ENCODE measurements around the gene GRAMD2A. TPM values are rescaled to one million over a fixed set of nuclear protein-coding genes. Genes with fewer than 3 reads are reported as not detected.

Gene GRAMD2A
- total and polyA plus RNA-seq, 2 experiments from 2014 or later: 0.70 to 2.8 TPM

GRCh38 chr15:72176743-72177142 is 20.8 kb downstream of the GRAMD2A start:
- no peaks in the 10 kb centered on the region for H3F3A ChIP-seq (replicated peaks; ENCODE audit: low read depth)
- DNase-seq (ENCODE audit: low spot score): no peak
- Mint-ChIP-seq H3K27ac (no peak overlapping the region), H3K36me3 (ENCODE audit: low read depth) (no peaks in the 10 kb centered on the region), H3K9me3 (no peaks in the 10 kb centered on the region; the same call in 2 of the 3 replicates), H3K4me3 (no peak overlapping the region), H3K27me3 (ENCODE audit: insufficient read depth, low read depth, poor library complexity) (peaks cover 7% of the 10 kb centered on the region), H3K4me1 (peaks cover 23% of the 10 kb centered on the region)
- H3K36me3 ChIP-seq (ENCODE audit: insufficient read depth): no peaks in the 10 kb centered on the region
- H3K4me2 ChIP-seq: no peak overlapping the region
- H3K27me3 ChIP-seq (ENCODE audit: insufficient read depth): no peaks in the 10 kb centered on the region
- no peak for TF ChIP-seq EZH2phosphoT487 (IDR thresholded peaks at IDR 0.05; ENCODE audit: unreplicated experiment)
- TF ChIP-seq REST (IDR thresholded peaks at IDR 0.05; ENCODE audit: unreplicated experiment): no peak
- TF ChIP-seq POLR2AphosphoS5 (IDR thresholded peaks at IDR 0.05; ENCODE audit: low read depth): no peak
- no peak for TF ChIP-seq ZNF331 (CRISPR knock-in tag; IDR thresholded peaks at IDR 0.05; ENCODE audit: low read depth)
- TF ChIP-seq ETS1 (IDR thresholded peaks at IDR 0.05): no peak
- TF ChIP-seq JUNB (IDR thresholded peaks at IDR 0.05; ENCODE audit: unreplicated experiment): no peak
- no peak for TF ChIP-seq EZH2 (IDR thresholded peaks at IDR 0.05; ENCODE audit: low read depth, unreplicated experiment)
- H3K4me1 ChIP-seq (ENCODE audit: insufficient read depth): no peaks in the 10 kb centered on the region
- H3K27ac ChIP-seq (ENCODE audit: low read depth): no peak overlapping the region
- ATAC-seq: no peak
- no peak overlapping the region for H3K4me3 ChIP-seq
- H4K20me1 ChIP-seq (replicated peaks; ENCODE audit: insufficient read depth): no peaks in the 10 kb centered on the region
- H2AFZ ChIP-seq: no peak overlapping the region
- H3K9me2 ChIP-seq (ENCODE audit: insufficient read depth): no peaks in the 10 kb centered on the region
- H3K79me2 ChIP-seq (replicated peaks; ENCODE audit: insufficient read depth): no peaks in the 10 kb centered on the region

DNA sequence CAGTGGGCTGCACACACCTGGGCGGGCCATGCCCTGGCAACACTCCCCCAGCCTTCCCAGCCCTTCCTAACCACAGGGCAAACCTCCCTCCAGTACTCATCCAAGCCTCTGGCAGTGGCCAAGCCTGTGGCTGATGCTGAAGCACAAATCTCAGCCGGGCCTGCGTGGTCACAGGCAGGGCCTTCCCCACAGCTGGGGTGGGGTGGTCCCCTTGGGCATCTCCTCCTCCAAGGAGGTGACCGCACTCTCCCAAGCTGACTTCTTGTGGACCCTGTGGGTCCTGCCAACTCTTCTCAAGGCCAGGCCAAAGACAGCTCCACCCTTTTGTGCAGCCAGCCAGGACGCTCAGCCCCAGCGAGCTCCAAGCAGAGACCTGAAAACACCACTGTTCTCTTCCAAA is 21.4 kb downstream of the GRAMD2A start:
- DNase-seq (ENCODE audit: low spot score): no peak
- H4K20me1 ChIP-seq (replicated peaks; ENCODE audit: insufficient read depth): no peaks in the 10 kb centered on the region
- no peaks in the 10 kb centered on the region for H3F3A ChIP-seq (replicated peaks; ENCODE audit: low read depth)
- Mint-ChIP-seq H3K27ac (no peak overlapping the region), H3K27me3 (ENCODE audit: insufficient read depth, low read depth, poor library complexity) (peaks cover 7% of the 10 kb centered on the region), H3K36me3 (ENCODE audit: low read depth) (no peaks in the 10 kb centered on the region), H3K4me1 (peaks cover 23% of the 10 kb centered on the region), H3K4me3 (no peak overlapping the region), H3K9me3 (no peaks in the 10 kb centered on the region; the same call in 2 of the 3 replicates)
- H3K9me2 ChIP-seq (ENCODE audit: insufficient read depth): no peaks in the 10 kb centered on the region
- H2AFZ ChIP-seq: no peak overlapping the region
- no peak overlapping the region for H3K4me3 ChIP-seq
- TF ChIP-seq NANOG (IDR thresholded peaks at IDR 0.05; ENCODE audit: borderline replicate concordance) (no peak), CREB1 (CRISPR knock-in tag; IDR thresholded peaks at IDR 0.05; ENCODE audit: low read depth) (no peak), JUNB (IDR thresholded peaks at IDR 0.05; ENCODE audit: unreplicated experiment) (no peak), ZNF331 (CRISPR knock-in tag; IDR thresholded peaks at IDR 0.05; ENCODE audit: low read depth) (no peak), POLR2AphosphoS5 (IDR thresholded peaks at IDR 0.05; ENCODE audit: low read depth) (no peak), ZNF114 (CRISPR knock-in tag; IDR thresholded peaks at IDR 0.05) (no peak)
- TF ChIP-seq, protein P1, sequence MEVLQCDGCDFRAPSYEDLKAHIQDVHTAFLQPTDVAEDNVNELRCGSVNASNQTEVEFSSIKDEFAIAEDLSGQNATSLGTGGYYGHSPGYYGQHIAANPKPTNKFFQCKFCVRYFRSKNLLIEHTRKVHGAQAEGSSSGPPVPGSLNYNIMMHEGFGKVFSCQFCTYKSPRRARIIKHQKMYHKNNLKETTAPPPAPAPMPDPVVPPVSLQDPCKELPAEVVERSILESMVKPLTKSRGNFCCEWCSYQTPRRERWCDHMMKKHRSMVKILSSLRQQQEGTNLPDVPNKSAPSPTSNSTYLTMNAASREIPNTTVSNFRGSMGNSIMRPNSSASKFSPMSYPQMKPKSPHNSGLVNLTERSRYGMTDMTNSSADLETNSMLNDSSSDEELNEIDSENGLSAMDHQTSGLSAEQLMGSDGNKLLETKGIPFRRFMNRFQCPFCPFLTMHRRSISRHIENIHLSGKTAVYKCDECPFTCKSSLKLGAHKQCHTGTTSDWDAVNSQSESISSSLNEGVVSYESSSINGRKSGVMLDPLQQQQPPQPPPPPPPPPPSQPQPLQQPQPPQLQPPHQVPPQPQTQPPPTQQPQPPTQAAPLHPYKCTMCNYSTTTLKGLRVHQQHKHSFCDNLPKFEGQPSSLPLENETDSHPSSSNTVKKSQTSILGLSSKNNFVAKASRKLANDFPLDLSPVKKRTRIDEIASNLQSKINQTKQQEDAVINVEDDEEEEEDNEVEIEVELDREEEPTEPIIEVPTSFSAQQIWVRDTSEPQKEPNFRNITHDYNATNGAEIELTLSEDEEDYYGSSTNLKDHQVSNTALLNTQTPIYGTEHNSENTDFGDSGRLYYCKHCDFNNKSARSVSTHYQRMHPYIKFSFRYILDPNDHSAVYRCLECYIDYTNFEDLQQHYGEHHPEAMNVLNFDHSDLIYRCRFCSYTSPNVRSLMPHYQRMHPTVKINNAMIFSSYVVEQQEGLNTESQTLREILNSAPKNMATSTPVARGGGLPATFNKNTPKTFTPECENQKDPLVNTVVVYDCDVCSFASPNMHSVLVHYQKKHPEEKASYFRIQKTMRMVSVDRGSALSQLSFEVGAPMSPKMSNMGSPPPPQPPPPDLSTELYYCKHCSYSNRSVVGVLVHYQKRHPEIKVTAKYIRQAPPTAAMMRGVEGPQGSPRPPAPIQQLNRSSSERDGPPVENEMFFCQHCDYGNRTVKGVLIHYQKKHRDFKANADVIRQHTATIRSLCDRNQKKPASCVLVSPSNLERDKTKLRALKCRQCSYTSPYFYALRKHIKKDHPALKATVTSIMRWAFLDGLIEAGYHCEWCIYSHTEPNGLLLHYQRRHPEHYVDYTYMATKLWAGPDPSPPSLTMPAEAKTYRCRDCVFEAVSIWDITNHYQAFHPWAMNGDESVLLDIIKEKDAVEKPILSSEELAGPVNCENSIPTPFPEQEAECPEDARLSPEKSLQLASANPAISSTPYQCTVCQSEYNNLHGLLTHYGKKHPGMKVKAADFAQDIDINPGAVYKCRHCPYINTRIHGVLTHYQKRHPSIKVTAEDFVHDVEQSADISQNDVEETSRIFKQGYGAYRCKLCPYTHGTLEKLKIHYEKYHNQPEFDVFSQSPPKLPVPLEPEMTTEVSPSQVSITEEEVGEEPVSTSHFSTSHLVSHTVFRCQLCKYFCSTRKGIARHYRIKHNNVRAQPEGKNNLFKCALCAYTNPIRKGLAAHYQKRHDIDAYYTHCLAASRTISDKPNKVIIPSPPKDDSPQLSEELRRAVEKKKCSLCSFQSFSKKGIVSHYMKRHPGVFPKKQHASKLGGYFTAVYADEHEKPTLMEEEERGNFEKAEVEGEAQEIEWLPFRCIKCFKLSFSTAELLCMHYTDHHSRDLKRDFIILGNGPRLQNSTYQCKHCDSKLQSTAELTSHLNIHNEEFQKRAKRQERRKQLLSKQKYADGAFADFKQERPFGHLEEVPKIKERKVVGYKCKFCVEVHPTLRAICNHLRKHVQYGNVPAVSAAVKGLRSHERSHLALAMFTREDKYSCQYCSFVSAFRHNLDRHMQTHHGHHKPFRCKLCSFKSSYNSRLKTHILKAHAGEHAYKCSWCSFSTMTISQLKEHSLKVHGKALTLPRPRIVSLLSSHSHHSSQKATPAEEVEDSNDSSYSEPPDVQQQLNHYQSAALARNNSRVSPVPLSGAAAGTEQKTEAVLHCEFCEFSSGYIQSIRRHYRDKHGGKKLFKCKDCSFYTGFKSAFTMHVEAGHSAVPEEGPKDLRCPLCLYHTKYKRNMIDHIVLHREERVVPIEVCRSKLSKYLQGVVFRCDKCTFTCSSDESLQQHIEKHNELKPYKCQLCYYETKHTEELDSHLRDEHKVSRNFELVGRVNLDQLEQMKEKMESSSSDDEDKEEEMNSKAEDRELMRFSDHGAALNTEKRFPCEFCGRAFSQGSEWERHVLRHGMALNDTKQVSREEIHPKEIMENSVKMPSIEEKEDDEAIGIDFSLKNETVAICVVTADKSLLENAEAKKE (CRISPR knock-in tag; IDR thresholded peaks at IDR 0.05): no peak
- H3K27ac ChIP-seq (ENCODE audit: low read depth): no peak overlapping the region
- H3K79me2 ChIP-seq (replicated peaks; ENCODE audit: insufficient read depth): no peaks in the 10 kb centered on the region
- no peaks in the 10 kb centered on the region for H3K4me1 ChIP-seq (ENCODE audit: insufficient read depth)
- H3K4me2 ChIP-seq: no peak overlapping the region
- ATAC-seq: no peak
- H3K36me3 ChIP-seq (ENCODE audit: insufficient read depth): no peaks in the 10 kb centered on the region
- H3K27me3 ChIP-seq (ENCODE audit: insufficient read depth): no peaks in the 10 kb centered on the region

Measured in GM23338 (cell line).